ENCODE measurements around the gene DGCR2. TPM values are rescaled to one million over a fixed set of nuclear protein-coding genes. Genes with fewer than 3 reads are reported as not detected.

DGCR2 gene
- total RNA-seq, 2 donors from 2014 or later: 43.8 to 89.3 TPM

DNA sequence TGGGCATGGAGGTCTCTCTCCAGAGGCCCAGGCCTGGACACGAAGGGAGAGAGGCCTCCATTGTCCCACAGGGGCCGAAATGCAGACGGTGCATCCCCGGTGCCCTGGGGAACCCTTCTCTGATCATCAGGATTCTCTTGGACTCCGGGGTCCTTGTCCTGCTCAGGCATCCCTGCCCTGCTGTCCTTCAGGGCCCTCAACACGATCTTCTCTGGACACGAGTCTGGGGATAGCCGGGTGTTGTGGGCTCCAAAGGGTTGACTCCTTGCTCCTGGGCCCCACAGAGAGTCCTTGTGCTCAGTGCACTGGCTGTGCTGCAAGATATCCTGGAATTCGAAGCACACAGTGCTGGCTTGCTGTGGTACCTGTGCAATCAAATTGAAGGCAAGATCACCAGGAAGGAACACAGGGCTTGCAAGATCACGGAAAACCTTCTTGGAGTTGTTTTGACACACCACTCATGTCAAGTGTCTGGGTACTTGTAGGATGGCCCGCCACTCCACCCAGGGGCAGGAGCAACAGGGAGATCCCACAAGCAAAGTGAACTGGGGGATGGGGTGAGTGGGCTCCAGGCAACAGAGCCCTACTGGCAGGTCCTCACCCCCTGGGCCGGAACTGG is 124.8 kb downstream of the DGCR2 start:
- no peaks in the 10 kb centered on the region for H3K9me3 ChIP-seq
- H3K27me3 ChIP-seq: no peaks in the 10 kb centered on the region
- no peak for TF ChIP-seq POLR2A (IDR thresholded peaks at IDR 0.05)
- TF ChIP-seq, protein P1, sequence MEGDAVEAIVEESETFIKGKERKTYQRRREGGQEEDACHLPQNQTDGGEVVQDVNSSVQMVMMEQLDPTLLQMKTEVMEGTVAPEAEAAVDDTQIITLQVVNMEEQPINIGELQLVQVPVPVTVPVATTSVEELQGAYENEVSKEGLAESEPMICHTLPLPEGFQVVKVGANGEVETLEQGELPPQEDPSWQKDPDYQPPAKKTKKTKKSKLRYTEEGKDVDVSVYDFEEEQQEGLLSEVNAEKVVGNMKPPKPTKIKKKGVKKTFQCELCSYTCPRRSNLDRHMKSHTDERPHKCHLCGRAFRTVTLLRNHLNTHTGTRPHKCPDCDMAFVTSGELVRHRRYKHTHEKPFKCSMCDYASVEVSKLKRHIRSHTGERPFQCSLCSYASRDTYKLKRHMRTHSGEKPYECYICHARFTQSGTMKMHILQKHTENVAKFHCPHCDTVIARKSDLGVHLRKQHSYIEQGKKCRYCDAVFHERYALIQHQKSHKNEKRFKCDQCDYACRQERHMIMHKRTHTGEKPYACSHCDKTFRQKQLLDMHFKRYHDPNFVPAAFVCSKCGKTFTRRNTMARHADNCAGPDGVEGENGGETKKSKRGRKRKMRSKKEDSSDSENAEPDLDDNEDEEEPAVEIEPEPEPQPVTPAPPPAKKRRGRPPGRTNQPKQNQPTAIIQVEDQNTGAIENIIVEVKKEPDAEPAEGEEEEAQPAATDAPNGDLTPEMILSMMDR (IDR thresholded peaks at IDR 0.05): no peak
- H3K27ac ChIP-seq: no peak overlapping the region
- H3K36me3 ChIP-seq (replicated peaks in 1 of 2; ENCODE audit: insufficient read depth in 1 of 2, low read depth in 2 of 2): no peaks in the 10 kb centered on the region
- DNase-seq: no peak
- peaks cover 13% of the 10 kb centered on the region for H3K4me1 ChIP-seq
- WGBS, 2 donors: 81 to 90% methylated on average over 4 to 12 of the region's 12 CpGs
- H3K4me3 ChIP-seq: no peak overlapping the region
- ATAC-seq: no peak
- intact Hi-C loops (cut with DNase I): no loop called here

DNA sequence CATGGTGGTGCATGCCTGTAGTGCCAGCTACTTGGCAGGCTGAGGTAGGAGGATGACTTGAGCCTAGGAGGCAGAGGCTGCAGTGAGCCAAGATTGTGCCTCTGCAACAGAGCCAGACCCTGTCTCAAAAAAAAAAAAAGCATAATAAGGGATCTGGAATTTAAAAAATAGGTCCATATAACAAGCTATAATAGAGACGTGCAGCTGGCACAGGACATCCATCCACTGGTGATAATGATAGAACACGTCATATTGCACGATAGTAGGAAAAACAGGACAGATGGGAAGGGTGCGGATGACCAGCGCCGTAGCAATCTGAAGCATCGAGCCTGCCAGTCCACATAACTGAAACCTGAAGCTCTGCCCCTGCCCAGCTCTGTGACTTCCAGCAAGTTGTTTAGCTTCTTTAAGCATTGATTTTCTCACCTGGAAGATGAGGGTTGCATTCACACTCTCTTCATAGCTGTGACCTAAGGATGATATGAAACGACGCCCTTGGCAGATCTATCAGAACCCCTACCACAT is 125.8 kb downstream of the DGCR2 start:
- no peaks in the 10 kb centered on the region for H3K27me3 ChIP-seq
- no peak for DNase-seq
- H3K36me3 ChIP-seq (replicated peaks in 1 of 2; ENCODE audit: insufficient read depth in 1 of 2, low read depth in 2 of 2): no peaks in the 10 kb centered on the region
- H3K4me1 ChIP-seq: peaks cover 13% of the 10 kb centered on the region
- intact Hi-C loops (cut with DNase I): no loop called here
- 70 to 72% methylated on average over 9 of the region's 9 CpGs for WGBS, 2 donors
- H3K4me3 ChIP-seq: no peak overlapping the region
- TF ChIP-seq, protein P1 (IDR thresholded peaks at IDR 0.05): no peak
- TF ChIP-seq POLR2A (IDR thresholded peaks at IDR 0.05): no peak
- no peak overlapping the region for H3K27ac ChIP-seq
- no peak for ATAC-seq
- no peaks in the 10 kb centered on the region for H3K9me3 ChIP-seq

DNA sequence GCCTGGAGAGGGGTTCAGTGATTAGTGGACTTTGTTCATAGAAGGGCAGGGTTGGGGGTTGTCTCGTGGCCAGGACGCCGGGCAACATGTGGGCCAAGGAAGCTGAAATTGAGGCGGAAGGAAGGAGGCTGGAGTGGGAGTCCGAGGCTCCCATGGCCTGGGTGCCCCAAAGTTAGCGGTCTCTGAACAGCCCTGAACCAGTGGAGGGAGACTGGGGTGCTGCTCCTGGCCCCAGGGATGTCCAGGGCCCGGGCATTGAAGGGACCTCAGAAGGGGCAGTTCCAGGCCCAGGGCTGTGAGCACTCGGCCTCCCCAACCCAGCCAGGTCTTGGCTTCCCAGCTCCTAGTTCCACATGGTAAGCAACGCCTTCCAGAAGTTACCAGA is 126.9 kb downstream of the DGCR2 start:
- no peak for ATAC-seq
- no peak for TF ChIP-seq POLR2A (IDR thresholded peaks at IDR 0.05)
- TF ChIP-seq, protein P1 (IDR thresholded peaks at IDR 0.05): no peak
- WGBS, 2 donors: 80 to 100% methylated on average over 4 to 9 of the region's 9 CpGs

DNA sequence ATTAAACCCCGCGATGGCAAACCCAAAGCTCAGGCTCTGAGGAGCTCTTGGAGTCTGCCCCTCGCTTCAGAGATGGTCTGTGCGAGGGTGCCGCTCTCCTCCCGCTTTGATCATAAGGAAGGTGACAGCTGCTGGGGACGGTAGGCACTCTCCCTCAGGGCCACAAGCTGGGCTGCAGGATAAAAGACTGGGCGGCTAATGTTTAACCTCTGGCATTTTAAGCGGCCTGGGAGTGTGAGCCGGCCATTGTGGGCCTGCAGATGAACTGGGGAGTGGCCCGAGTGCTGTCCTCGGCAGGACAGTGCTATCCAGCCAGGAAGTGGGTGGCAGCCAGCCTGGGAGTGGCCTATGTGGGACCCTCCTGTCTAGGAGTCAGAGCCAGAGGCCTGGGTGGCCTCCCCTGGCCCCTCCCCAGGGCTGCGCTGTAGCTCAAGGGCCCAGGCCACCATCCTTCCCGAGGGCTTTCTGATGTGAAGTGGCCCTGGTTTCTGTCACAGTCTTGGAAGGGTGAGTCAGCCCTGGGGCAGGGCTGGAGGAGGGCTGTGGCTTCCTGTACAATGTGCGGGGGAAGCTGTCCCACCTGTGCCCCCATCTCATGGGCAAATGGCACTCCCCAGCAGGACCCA is 127.4 kb downstream of the DGCR2 start:
- TF ChIP-seq, protein P1 (IDR thresholded peaks at IDR 0.05): no peak
- no peak for TF ChIP-seq POLR2A (IDR thresholded peaks at IDR 0.05)
- Histone ChIP-seq H3K36me3 (replicated peaks in 1 of 2; ENCODE audit: insufficient read depth in 1 of 2, low read depth in 2 of 2) (no peaks in the 10 kb centered on the region), H3K9me3 (no peaks in the 10 kb centered on the region), H3K4me1 (peaks cover 13% of the 10 kb centered on the region), H3K27ac (no peak overlapping the region), H3K4me3 (no peak overlapping the region), H3K27me3 (no peaks in the 10 kb centered on the region)
- intact Hi-C loops (cut with DNase I): no loop called here
- peak in 3 of 4 donors; percentile 23 to 37 (median 36) for DNase-seq
- peak; percentile 50 for ATAC-seq
- WGBS, 2 donors: 27% methylated on average over 3 to 15 of the region's 15 CpGs

More for the DNA sequence above, 126.9 kb downstream of the DGCR2 start:
- H3K4me1 ChIP-seq: peaks cover 13% of the 10 kb centered on the region
- no peaks in the 10 kb centered on the region for H3K9me3 ChIP-seq
- H3K27me3 ChIP-seq: no peaks in the 10 kb centered on the region
- H3K4me3 ChIP-seq: no peak overlapping the region
- no peak for DNase-seq
- intact Hi-C loops (cut with DNase I): no loop called here
- H3K27ac ChIP-seq: no peak overlapping the region
- H3K36me3 ChIP-seq (replicated peaks in 1 of 2; ENCODE audit: insufficient read depth in 1 of 2, low read depth in 2 of 2): no peaks in the 10 kb centered on the region

Data from body of pancreas (tissue), 4 donors.